Stimulated activated CD8-positive, alpha-beta memory T cell treated with anti-CD3 and anti-CD28 coated beads, Interleukin-12 subunit alpha, Interleukin-12 subunit beta, amount 100 ng/mL, for 4 hours (primary cell): ENCODE results near the gene TMUB1.
A peak's percentile ranks its signal among the peaks of the same experiment; 100 is the strongest.

Source experiments
- DNase-seq: peaks from one replicate; pipeline ENCODE4 v3.0.0-alpha.2; 2020; ENCODE audit warnings: low read depth

TMUB1 gene

DNA sequence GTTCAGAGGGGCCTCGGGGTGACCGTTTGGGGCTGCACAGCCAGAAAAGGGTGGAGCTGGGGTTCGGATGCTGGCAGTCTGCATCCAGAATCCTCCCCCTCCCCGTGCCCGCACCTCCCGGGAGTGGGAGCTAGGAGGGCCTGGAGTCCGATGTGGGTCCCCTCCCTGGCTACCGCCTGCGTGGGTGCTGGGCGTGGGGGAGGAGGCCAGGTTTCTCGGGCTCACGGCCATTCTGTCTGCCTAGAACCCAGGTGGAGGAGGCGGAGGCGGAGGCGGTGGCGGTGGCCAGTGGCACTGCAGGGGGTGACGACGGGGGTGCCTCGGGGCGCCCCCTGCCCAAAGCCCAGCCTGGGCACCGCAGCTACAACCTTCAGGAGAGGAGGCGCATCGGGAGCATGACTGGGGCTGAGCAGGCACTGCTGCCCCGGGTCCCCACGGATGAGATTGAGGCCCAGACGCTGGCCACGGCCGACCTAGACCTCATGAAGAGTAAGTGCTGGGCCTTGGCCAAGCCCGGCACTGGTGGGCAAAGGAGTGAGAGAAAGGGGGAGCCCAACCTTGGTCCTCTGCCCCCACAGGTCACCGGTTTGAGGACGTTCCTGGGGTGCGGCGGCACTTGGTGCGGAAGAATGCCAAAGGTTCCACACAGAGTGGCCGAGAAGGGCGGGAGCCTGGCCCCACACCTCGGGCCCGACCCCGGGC, 16.9 kb downstream of the TMUB1 start:
- DNase-seq: no peak

DNA sequence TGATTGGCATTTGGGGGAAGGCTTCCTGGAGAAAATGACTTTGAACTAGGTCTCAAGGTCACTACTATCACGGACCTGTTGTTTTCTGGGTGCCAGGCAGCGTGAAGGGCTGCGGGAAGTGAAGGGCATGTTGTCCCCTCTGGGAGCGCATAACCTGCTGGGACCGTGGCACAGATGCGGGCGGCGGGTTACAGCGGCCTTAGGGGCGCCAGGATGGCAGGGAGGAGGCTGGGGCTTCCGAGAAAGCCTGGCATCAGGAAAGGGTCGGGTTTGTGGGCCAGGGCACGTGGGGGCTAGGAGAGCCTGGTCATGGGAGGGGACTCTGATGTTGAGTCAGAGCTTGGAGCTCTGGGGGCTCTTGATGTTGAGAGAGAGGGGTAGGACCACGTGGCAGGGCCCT, 17.8 kb downstream of the TMUB1 start:
- no peak for DNase-seq

DNA sequence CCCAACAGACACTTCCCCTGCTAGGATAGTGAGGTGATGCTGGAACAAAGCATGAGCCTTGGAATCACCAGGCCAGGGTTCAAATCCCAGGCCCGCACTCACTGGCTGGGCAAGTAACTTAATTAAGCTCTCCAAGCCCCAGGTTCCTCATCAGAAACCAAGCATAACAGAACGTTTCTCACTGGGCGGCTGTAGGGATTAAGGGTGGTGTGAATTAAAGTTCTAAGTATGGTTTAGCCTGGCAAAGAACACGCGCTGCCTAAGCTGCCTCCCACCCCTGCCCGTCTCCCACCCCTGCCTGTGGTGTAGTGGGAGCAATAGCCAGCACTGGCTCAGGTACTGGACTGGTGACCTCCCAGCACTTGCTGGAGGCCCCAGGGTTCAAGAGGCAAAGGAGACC, 18.3 kb downstream of the TMUB1 start:
- DNase-seq: no peak

GRCh38 chr7:151064454-151064853, 18.8 kb downstream of the TMUB1 start:
- DNase-seq: no peak

- DNase-seq: no peak
Measured at GRCh38 chr7:151063212-151063561, 20.1 kb downstream of the TMUB1 start.

DNA sequence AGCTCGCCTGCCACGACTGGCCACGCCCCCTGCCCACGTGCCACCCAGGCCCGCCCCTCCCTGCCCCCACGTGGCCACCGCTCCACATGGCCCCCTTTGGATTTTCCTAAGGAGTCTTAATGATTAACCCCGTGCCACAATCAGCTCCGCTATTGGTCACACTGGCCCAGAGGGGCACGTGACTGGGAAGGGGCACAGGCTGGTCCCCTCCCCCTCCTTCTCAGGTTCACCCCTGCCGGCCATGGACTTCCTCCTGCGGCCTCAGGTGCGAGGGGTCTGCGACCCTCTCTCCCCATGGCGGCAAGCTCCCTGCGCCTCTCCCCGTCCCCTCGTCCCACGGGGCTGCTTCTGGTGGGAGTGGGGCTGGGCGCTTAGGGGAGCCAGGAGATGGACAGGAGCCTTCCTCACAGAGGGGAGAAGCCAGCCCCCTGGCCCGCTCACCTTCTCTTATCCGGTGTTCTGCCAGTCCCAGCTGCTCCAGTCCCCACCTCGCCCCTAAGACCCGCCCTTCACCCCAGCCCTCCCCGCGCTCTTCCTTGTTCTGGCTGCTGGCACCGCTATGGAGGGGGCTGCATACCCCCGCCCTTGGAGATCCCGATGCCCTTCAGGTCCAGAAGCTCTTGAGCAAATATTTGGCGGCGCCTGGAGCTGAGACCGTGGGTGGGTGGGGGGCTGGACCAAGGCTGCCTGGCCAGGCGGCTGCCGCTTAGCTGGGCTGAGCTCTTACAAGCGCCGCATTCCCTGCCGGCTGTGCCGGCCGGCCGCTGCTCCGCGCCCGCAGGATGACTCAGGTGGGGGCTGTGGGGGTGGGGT, 20.7 kb downstream of the TMUB1 start:
- DNase-seq: no peak

- no peak for DNase-seq
Measured at GRCh38 chr7:151062111-151062398, 21.2 kb downstream of the TMUB1 start.

- DNase-seq: no peak
Measured at GRCh38 chr7:151061213-151062110, 21.8 kb downstream of the TMUB1 start.

DNA sequence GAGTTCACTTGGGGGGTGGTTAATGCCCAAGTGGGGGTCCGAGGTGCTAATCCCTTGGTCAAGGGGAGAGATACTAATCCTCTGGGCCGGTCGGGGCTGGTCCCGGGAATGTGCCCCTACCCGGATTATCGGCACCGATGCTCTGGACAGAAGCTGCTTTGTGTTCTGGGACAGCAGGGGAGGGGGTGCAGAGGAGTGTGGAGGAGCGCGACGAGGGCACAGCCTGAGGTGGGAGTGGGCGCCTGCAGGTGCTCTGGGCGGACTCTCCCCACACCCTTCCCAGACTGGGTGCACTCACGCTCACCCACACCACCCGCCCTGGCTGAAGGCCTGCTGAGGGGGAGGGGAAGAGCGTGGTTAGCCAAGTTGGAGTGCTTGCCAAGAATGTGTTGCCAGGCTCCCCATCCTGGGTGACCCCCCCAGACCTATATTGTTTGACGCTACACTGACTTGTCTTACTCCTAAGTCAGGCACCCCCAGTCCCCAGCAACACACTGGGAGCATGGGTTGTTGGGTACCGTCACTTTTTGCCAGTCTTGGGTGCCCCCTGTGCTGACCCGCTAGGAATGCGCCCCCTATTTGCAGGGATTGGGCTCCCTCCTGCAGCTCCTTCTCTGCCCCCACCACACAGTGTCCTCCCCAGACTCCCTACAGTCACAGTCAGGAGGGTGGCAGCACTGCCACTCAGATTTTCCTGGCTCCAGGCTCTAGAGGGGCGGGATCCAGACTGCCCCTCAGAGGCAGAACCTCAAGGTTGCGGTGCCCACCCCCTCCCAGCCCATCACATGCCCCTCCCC, 22.7 kb downstream of the TMUB1 start:
- no peak for DNase-seq

GRCh38 chr7:151060113-151060415, 23.2 kb downstream of the TMUB1 start:
- DNase-seq: no peak

GRCh38 chr7:151059367-151060112, 23.8 kb downstream of the TMUB1 start, which contains the start of gene SLC4A2:
TSS of gene SLC4A2 (plus strand) at chr7:151059589. CDS start at chr7:151061988, 2,399 bp downstream.
- peak; percentile 69 for DNase-seq

GRCh38 chr7:151058781-151059366, 24.4 kb downstream of the TMUB1 start:
- no peak for DNase-seq

DNA sequence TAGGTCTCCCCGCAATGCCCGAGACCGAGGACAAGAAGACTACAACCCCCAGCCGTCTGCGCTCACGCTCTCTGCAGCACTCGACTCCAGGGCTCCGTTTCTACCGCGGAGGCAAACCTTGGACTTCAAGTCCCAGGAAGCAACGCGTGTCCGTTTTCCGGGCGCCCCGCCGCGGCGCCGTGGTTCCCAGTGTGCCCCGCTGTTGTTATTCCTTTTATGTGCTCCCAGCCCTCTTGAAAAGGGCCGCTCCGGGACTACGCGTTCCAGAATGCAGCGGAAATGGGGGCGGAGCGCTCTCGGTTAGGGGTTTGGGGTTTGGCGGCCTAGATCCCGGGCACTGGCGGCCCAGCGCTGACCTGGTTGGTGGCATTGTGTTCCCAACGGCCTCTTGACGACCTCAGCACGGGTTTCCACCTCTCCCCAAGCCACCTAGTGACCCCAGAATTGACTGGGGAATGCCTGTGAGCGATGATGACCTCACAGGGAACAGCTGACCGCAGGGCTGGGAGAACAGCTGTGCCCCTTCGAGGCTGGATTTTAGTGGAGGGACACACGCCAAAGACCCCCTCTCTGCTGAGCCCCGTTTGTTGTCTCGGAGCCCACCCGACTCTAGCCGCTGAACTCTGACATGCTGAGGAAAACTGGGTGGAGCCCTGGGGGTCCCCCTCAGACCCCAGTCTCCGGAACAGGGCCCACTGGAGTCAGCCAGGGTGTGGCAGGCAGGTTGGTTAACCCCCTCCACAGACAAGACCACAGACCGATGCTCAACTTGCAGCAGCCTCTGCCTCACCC, 25.1 kb downstream of the TMUB1 start:
- DNase-seq: peak; percentile 92

DNA sequence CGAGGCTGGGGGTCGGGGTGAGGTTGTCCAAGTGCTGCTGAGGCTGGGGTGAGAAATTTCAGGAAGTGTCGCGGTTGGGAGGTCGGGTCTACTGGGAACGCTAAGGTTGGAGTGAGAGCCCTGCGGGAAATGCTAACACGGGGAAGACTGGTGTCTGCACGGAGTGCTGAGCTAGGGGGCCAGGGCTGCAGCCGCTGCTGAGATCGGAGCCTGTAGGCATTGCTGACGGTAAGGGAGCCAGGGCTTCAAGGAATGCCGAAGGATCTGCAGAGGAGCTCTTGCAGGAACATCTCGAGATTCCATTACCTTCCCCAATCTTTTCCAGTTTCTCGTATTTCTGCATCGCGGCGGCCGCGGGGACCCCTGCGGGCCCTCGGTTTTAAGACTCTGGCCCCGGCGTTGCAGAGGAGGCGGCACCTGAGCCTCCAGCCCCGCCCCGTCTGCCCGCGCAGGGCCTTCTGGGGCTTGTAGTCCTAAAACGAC, 25.7 kb downstream of the TMUB1 start, which contains the start of gene CDK5:
Gene CDK5 (minus strand): TSS at position 392 of the 483 bp plus-strand sequence. CDS start 49 bp downstream, at position 343.
- DNase-seq: no peak

GRCh38 chr7:151056666-151057505, 26.4 kb downstream of the TMUB1 start:
- DNase-seq: no peak

DNA sequence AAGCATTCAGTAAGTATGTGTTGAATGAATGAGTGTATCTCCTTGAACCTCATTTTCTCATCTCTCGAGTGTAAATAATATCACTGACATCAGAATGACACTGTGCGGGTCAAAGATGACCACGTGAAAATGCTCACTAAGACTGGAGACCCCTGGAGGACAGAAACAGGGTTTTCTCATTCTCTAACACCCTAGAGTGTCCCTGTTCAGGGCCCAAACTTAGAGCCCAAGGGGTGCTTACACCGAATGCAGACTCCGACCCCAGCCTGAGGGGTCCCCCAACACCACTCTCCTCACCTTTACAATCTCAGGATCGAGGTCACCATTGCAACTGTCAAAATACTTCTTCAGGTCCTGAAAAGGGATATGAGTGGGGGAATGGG, 27.0 kb downstream of the TMUB1 start:
- no peak for DNase-seq

- DNase-seq: no peak
Measured at GRCh38 chr7:151053751-151054150, 29.5 kb downstream of the TMUB1 start.

DNA sequence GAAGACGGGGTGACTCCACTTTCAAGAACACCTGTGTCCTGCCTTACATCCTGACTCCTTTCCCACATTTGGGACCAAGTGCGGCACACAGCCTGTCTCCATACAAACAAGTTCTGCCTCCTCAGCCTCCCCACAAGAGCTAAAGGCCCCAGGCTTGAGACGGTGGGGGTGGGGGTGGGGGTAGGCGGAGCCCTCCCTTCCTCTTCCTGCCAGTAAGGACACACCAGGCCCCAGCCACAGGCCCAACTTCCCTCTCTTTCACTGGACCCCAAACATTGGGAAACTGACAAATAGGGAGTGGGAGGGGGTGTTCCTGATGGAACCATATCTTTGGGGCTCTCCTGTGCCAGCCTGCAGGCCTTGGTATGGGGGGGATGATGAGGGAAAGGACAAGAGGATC, 30.2 kb downstream of the TMUB1 start:
- DNase-seq: no peak

DNA sequence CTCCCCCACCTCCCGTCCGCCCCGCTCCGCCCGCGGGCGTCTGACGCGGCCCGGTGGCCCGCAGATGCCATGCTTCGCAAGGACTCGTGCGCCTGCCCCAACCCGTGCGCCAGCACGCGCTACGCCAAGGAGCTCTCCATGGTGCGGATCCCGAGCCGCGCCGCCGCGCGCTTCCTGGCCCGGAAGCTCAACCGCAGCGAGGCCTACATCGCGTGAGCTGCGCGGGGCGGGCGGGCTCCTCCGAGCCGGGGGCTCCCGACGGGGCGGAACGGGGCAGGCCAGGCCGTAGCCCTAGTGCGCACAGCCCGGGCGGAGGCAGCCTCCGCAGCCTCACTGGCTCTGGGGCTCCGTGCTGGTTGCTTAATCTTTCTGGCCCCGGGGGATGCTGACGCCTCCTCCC, 32.2 kb downstream of the TMUB1 start:
- DNase-seq: peak; percentile 23
